Measurements from ENCODE around the gene HTR2C. TPM values are rescaled to one million over a fixed set of nuclear protein-coding genes. Genes with fewer than 3 reads are reported as not detected.
"Not testable (repeated sequence)": the region's sequence is repeated elsewhere in the genome, so short reads cannot be mapped to it uniquely, and the experiment has no call there.

HTR2C gene
- total RNA-seq, 1 experiment from 2014 or later: 0.33 TPM

DNA sequence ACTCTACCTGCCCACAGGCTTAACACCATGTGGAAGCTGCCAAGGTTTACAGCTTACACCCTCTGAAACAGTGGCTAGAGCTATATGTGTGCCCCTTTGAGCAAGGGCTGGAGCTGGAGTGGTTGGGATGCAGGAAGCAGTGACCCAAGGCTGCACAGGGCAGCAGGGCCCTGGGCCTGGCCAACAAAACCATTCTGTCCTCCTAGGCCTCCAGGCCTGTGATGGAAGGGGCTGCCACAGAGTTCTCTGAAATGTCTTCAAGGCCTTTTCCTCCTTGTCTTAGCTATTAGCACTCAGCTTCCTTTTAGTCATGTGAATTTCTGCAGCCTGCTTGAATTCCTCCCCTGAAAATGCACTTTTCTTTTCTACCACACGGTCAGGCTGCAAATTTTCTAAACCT lies 348.7 kb downstream of the HTR2C start:
- CTCF ChIA-PET: no interaction called here

DNA sequence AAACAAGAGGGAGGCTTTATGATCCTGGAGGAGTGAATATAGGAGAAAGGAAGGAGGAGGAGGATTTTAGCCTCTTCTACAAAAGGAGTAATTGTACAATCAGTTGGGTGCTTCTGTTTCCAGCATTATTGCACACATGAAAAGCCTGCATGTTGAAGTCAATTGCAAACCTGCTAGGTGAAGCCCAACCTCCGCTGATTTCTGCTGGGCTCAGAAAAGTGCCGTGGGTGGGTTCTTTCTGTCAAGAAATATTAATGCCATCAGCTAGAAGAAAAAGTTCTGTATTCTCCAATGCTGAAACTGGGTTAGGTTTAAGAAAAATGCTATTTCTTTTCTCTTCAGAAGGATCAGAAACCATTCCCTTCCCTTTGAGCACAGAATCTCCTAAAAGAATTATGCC lies 349.4 kb downstream of the HTR2C start:
- H3K27ac ChIP-seq; H3K9me3 ChIP-seq (ENCODE audit: insufficient read depth, low read depth); H3F3A ChIP-seq (ENCODE audit: insufficient read depth, low read depth); BruUV-seq (replicated peaks); H3K36me3 ChIP-seq (ENCODE audit: low read depth); DNase-seq; intact Hi-C loops (cut with micrococcal nuclease; ENCODE audit: unreplicated experiment); H3K4me2 ChIP-seq; POLR2A ChIA-PET (ENCODE audit: unreplicated experiment); CTCF ChIA-PET; H2AFZ ChIP-seq; H4K20me1 ChIP-seq (ENCODE audit: insufficient read depth); H3K79me2 ChIP-seq (ENCODE audit: low read depth); H3K4me1 ChIP-seq (replicated peaks; ENCODE audit: insufficient read depth); H3K9me2 ChIP-seq (ENCODE audit: insufficient read depth); H3K4me3 ChIP-seq; H3K27me3 ChIP-seq (ENCODE audit: insufficient read depth, low read depth): not testable (repeated sequence)

More for the DNA sequence above, 348.7 kb downstream of the HTR2C start:
- 0 out of 2 replicates have a peak, but pooled peaks cover 6% of the 10 kb centered on the region for H3K9me3 ChIP-seq (ENCODE audit: insufficient read depth, low read depth)
- H3F3A ChIP-seq (ENCODE audit: insufficient read depth, low read depth): no peaks in the 10 kb centered on the region
- no peak overlapping the region for H3K4me2 ChIP-seq
- H3K36me3 ChIP-seq (ENCODE audit: low read depth): no peaks in the 10 kb centered on the region
- no peak overlapping the region for H3K27ac ChIP-seq
- no peak for DNase-seq
- no peak for TF ChIP-seq EZH2 (IDR thresholded peaks at IDR 0.05; ENCODE audit: low read depth)
- TF ChIP-seq, protein P1, sequence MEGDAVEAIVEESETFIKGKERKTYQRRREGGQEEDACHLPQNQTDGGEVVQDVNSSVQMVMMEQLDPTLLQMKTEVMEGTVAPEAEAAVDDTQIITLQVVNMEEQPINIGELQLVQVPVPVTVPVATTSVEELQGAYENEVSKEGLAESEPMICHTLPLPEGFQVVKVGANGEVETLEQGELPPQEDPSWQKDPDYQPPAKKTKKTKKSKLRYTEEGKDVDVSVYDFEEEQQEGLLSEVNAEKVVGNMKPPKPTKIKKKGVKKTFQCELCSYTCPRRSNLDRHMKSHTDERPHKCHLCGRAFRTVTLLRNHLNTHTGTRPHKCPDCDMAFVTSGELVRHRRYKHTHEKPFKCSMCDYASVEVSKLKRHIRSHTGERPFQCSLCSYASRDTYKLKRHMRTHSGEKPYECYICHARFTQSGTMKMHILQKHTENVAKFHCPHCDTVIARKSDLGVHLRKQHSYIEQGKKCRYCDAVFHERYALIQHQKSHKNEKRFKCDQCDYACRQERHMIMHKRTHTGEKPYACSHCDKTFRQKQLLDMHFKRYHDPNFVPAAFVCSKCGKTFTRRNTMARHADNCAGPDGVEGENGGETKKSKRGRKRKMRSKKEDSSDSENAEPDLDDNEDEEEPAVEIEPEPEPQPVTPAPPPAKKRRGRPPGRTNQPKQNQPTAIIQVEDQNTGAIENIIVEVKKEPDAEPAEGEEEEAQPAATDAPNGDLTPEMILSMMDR (conservative IDR thresholded peaks at IDR 0.05): no peak
- POLR2A ChIA-PET (ENCODE audit: unreplicated experiment): no interaction called here
- no peak overlapping the region for H3K4me3 ChIP-seq
- intact Hi-C loops (cut with micrococcal nuclease; ENCODE audit: unreplicated experiment): no loop called here
- no peak overlapping the region for H2AFZ ChIP-seq
- no TSS peak for BruUV-seq (replicated peaks)
- H3K79me2 ChIP-seq (ENCODE audit: low read depth): no peaks in the 10 kb centered on the region
- H3K9me2 ChIP-seq (ENCODE audit: insufficient read depth): no peaks in the 10 kb centered on the region
- no peaks in the 10 kb centered on the region for H3K4me1 ChIP-seq (replicated peaks; ENCODE audit: insufficient read depth)
- H3K27me3 ChIP-seq (ENCODE audit: insufficient read depth, low read depth): no peaks in the 10 kb centered on the region
- no peaks in the 10 kb centered on the region for H4K20me1 ChIP-seq (ENCODE audit: insufficient read depth)

DNA sequence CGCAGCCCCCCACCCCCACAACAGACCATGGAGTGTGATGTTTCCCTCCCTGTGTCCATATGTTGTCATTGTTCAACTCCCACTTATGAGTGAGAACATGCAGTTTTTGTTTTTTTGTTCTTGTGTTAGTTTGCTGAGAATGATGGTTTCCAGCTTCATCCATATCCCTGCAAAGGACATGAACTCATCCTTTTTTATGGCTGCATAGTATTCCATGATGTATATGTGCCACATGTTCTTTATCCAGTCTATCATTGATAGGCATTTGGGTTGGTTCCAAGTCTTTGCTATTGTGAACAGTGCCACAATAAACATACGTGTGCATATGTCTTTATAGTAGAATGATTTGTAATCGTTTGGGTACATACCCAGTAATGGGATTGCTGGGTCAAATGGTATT lies 353.2 kb downstream of the HTR2C start:
- BruUV-seq (replicated peaks); CTCF ChIA-PET; intact Hi-C loops (cut with micrococcal nuclease; ENCODE audit: unreplicated experiment): not testable (repeated sequence)

DNA sequence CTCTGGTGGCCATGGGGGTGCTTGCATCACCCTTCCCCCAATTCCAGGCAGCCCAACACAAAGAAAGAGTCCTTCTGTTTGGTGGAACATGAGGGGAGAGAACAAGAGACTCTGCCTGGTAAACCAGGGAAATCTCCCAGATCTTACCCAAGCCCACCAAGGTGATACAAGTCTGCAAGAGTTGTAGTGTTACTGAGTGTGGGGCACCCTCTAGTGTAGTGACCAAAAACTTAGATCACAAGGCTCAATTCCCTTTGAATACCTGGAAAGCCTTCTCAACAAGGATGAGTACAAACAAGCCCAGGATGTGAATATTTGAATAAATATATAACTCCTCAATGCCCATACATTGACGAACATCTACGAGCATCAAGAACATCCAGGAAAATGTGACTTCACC lies 368.8 kb downstream of the HTR2C start:
- BruUV-seq (replicated peaks): no TSS peak
- Histone ChIP-seq H3K27ac (no peak overlapping the region), H3K4me1 (replicated peaks; ENCODE audit: insufficient read depth) (no peaks in the 10 kb centered on the region), H3K9me3 (ENCODE audit: insufficient read depth, low read depth) (no peaks in the 10 kb centered on the region), H3F3A (ENCODE audit: insufficient read depth, low read depth) (no peaks in the 10 kb centered on the region), H3K9me2 (ENCODE audit: insufficient read depth) (no peaks in the 10 kb centered on the region), H3K36me3 (ENCODE audit: low read depth) (no peaks in the 10 kb centered on the region), H3K4me3 (no peak overlapping the region), H2AFZ (no peak overlapping the region), H4K20me1 (ENCODE audit: insufficient read depth) (no peaks in the 10 kb centered on the region), H3K79me2 (ENCODE audit: low read depth) (no peaks in the 10 kb centered on the region), H3K4me2 (no peak overlapping the region), H3K27me3 (ENCODE audit: insufficient read depth, low read depth) (no peaks in the 10 kb centered on the region)
- ChIA-PET POLR2A (ENCODE audit: unreplicated experiment) (no interaction called here), CTCF (no interaction called here)
- DNase-seq: no peak
- intact Hi-C loops (cut with micrococcal nuclease; ENCODE audit: unreplicated experiment): no loop called here
- TF ChIP-seq, protein P1 (conservative IDR thresholded peaks at IDR 0.05): no peak
- TF ChIP-seq EZH2 (IDR thresholded peaks at IDR 0.05; ENCODE audit: low read depth): no peak

More for the DNA sequence above, 353.2 kb downstream of the HTR2C start:
- H3K4me1 ChIP-seq (replicated peaks; ENCODE audit: insufficient read depth); H4K20me1 ChIP-seq (ENCODE audit: insufficient read depth); H3K79me2 ChIP-seq (ENCODE audit: low read depth); H3F3A ChIP-seq (ENCODE audit: insufficient read depth, low read depth); H3K9me2 ChIP-seq (ENCODE audit: insufficient read depth); H3K9me3 ChIP-seq (ENCODE audit: insufficient read depth, low read depth); H3K27me3 ChIP-seq (ENCODE audit: insufficient read depth, low read depth); H2AFZ ChIP-seq; H3K4me3 ChIP-seq; H3K36me3 ChIP-seq (ENCODE audit: low read depth); DNase-seq; H3K4me2 ChIP-seq; H3K27ac ChIP-seq; POLR2A ChIA-PET (ENCODE audit: unreplicated experiment): not testable (repeated sequence)

Small RNA genes within 50 kb of the gene (microRNA-seq; reads per million reads assigned to microRNA genes)
- gene MIR1264 (ENCODE audit: borderline number of aligned reads, borderline replicate concordance) (not detected), gene MIR1298 (ENCODE audit: borderline number of aligned reads, borderline replicate concordance) (not detected), gene MIR1911 (ENCODE audit: borderline number of aligned reads, borderline replicate concordance) (not detected), gene MIR1912 (ENCODE audit: borderline number of aligned reads, borderline replicate concordance) (not detected), gene MIR448 (ENCODE audit: borderline number of aligned reads, borderline replicate concordance) (not detected), gene MIR764 (ENCODE audit: borderline number of aligned reads, borderline replicate concordance) (not detected)
